ENCODE measurements around the gene RAPGEF3.

Gene RAPGEF3

GRCh38 chr12:47698055-47698454 lies 60.6 kb downstream of the RAPGEF3 start:
- H3K27me3 ChIP-seq (ENCODE audit: insufficient read depth, poor library complexity, severe bottlenecking) = no peaks in the 10 kb centered on the region
- no peak overlapping the region for H3K4me3 ChIP-seq (replicated peaks; ENCODE audit: insufficient read depth, low read length)
- DNase-seq (ENCODE audit: low read depth in 1 of 2, low spot score in 1 of 2) = no peak
- peak overlapping the region; percentile 20 for H3K27ac ChIP-seq (replicated peaks)
- TF ChIP-seq CTCF (IDR thresholded peaks at IDR 0.05; ENCODE audit: insufficient read depth, low read length) (no peak), REST (IDR thresholded peaks at IDR 0.05; ENCODE audit: insufficient replicate concordance, low read depth) (no peak), SPI1 (IDR thresholded peaks at IDR 0.05; ENCODE audit: borderline replicate concordance, low read depth) (peak; percentile 27; the same call in 1 of the 2 replicates), GABPA (IDR thresholded peaks at IDR 0.05; ENCODE audit: low read depth) (no peak), POLR2AphosphoS5 (IDR thresholded peaks at IDR 0.05; ENCODE audit: low read depth) (no peak)

GRCh38 chr12:47689215-47689614 lies 69.5 kb downstream of the RAPGEF3 start:
- Histone ChIP-seq H3K27me3 (ENCODE audit: insufficient read depth, poor library complexity, severe bottlenecking) (no peaks in the 10 kb centered on the region), H3K27ac (replicated peaks) (no peak overlapping the region), H3K4me3 (replicated peaks; ENCODE audit: insufficient read depth, low read length) (no peak overlapping the region)
- TF ChIP-seq GABPA (IDR thresholded peaks at IDR 0.05; ENCODE audit: low read depth) = no peak
- TF ChIP-seq POLR2AphosphoS5 (IDR thresholded peaks at IDR 0.05; ENCODE audit: low read depth) = no peak
- TF ChIP-seq SPI1 (IDR thresholded peaks at IDR 0.05; ENCODE audit: borderline replicate concordance, low read depth) = no peak
- TF ChIP-seq CTCF (IDR thresholded peaks at IDR 0.05; ENCODE audit: insufficient read depth, low read length) = no peak
- TF ChIP-seq REST (IDR thresholded peaks at IDR 0.05; ENCODE audit: insufficient replicate concordance, low read depth) = no peak
- DNase-seq (ENCODE audit: low read depth in 1 of 2, low spot score in 1 of 2) = no peak

- Histone ChIP-seq H3K27me3 (ENCODE audit: insufficient read depth, poor library complexity, severe bottlenecking) (no peaks in the 10 kb centered on the region), H3K27ac (replicated peaks) (no peak overlapping the region), H3K4me3 (replicated peaks; ENCODE audit: insufficient read depth, low read length) (no peak overlapping the region)
- DNase-seq (ENCODE audit: low read depth in 1 of 2, low spot score in 1 of 2) = no peak
- TF ChIP-seq POLR2AphosphoS5 (IDR thresholded peaks at IDR 0.05; ENCODE audit: low read depth) (no peak), CTCF (IDR thresholded peaks at IDR 0.05; ENCODE audit: insufficient read depth, low read length) (no peak), REST (IDR thresholded peaks at IDR 0.05; ENCODE audit: insufficient replicate concordance, low read depth) (no peak), SPI1 (IDR thresholded peaks at IDR 0.05; ENCODE audit: borderline replicate concordance, low read depth) (no peak), GABPA (IDR thresholded peaks at IDR 0.05; ENCODE audit: low read depth) (no peak)
These were observed 71.0 kb downstream of the RAPGEF3 start for GRCh38 chr12:47687636-47688035.

Measured in HL-60 (cell line).